ENCODE results near the gene S100A14. TPM values are rescaled to one million over a fixed set of nuclear protein-coding genes. Genes with fewer than 3 reads are reported as not detected.

S100A14 gene
- total RNA-seq, 1 experiment from 2014 or later: 0.57 TPM

- POLR2A ChIA-PET: interaction anchor here (0.6 to 1.6 kb wide), 13 partner anchors 9 to 119 kb away, joined by 3 to 6 read pairs (median 3); partner anchors contain the start of gene S100A14
- TSS peak; percentile 83 for BruUV-seq (replicated peaks)
- Histone ChIP-seq H3K27me3 (ENCODE audit: control insufficient read depth, insufficient read depth, low read length) (no peaks in the 10 kb centered on the region), H3K9me3 (ENCODE audit: control insufficient read depth, insufficient read depth, low read depth, low read length) (no peaks in the 10 kb centered on the region), H3K36me3 (ENCODE audit: control insufficient read depth, insufficient read depth, low read length) (peaks cover 21% of the 10 kb centered on the region), H3K4me3 (ENCODE audit: low read depth in 2 of 2, low read length in 2 of 2) (peak within 1 kb of the TSS; percentile 75 to 93), H3K4me1 (ENCODE audit: control insufficient read depth, insufficient read depth, low read length) (peaks cover 17% of the 10 kb centered on the region), H3K27ac (ENCODE audit: low read length) (peak within 1 kb of the TSS; percentile 92)
- CTCF ChIA-PET: interaction anchor here (0.6 to 1.6 kb wide), 6 partner anchors 21 to 123 kb away, joined by 4 to 7 read pairs (median 5); partner anchors contain the start of gene S100A16
- intact Hi-C loops (cut with micrococcal nuclease; ENCODE audit: unreplicated experiment) (no loop called here), in situ Hi-C loops (cut with HindIII; ENCODE audit: low pct_unique_long_range_greater_than_20kb, low sequenced_read_pairs) (no loop called here)
- DNase-seq (ENCODE audit: low read depth, low spot score) (peak; percentile 97), ATAC-seq (peak; percentile 95)
- TF ChIP-seq TCF7L2 (IDR thresholded peaks at IDR 0.05; ENCODE audit: low read depth, low read length): no peak; the same call in 1 of the 2 replicates
- peak; percentile 32; the same call in 1 of the 2 replicates for TF ChIP-seq SIN3A (IDR thresholded peaks at IDR 0.05; ENCODE audit: borderline replicate concordance, insufficient read depth, low read depth, low read length)
- TF ChIP-seq POLR2AphosphoS5 (IDR thresholded peaks at IDR 0.05; ENCODE audit: low read depth, low read length): peak; percentile 89
Observed at GRCh38 chr1:153633754-153634665, 17.9 kb upstream of the S100A14 start, which contains the start of gene CHTOP. Gene CHTOP (plus strand): TSS chr1:153634066. CDS start chr1:153636589, 2,523 bp downstream.

GRCh38 chr1:153633161-153633753, 17.1 kb upstream of the S100A14 start:
- no peaks in the 10 kb centered on the region for H3K9me3 ChIP-seq (ENCODE audit: control insufficient read depth, insufficient read depth, low read depth, low read length)
- no peaks in the 10 kb centered on the region for H3K27me3 ChIP-seq (ENCODE audit: control insufficient read depth, insufficient read depth, low read length)
- POLR2A ChIA-PET: interaction anchor here (1.0 to 1.6 kb wide), 3 partner anchors 10 to 113 kb away, joined by 3 to 5 read pairs (median 4); no protein-coding TSS in a partner anchor
- DNase-seq (ENCODE audit: low read depth, low spot score): no peak
- H3K4me1 ChIP-seq (ENCODE audit: control insufficient read depth, insufficient read depth, low read length): peaks cover 24% of the 10 kb centered on the region
- TF ChIP-seq CTCF (IDR thresholded peaks at IDR 0.05): no peak
- TF ChIP-seq REST (IDR thresholded peaks at IDR 0.05; ENCODE audit: insufficient read depth in 1 of 2, low read depth in 2 of 2, low read length in 1 of 2): no peak
- no peak for TF ChIP-seq SIN3A (IDR thresholded peaks at IDR 0.05; ENCODE audit: borderline replicate concordance, insufficient read depth, low read depth, low read length)
- TF ChIP-seq TCF7L2 (IDR thresholded peaks at IDR 0.05; ENCODE audit: low read depth, low read length): no peak
- TF ChIP-seq POLR2AphosphoS5 (IDR thresholded peaks at IDR 0.05; ENCODE audit: low read depth, low read length): no peak
- peaks cover 18% of the 10 kb centered on the region for H3K36me3 ChIP-seq (ENCODE audit: control insufficient read depth, insufficient read depth, low read length)
- peak; percentile 23 for ATAC-seq
- no TSS peak for BruUV-seq (replicated peaks)
- H3K4me3 ChIP-seq (ENCODE audit: low read depth in 2 of 2, low read length in 2 of 2): peak overlapping the region; percentile 75 to 93
- in situ Hi-C loops (cut with HindIII; ENCODE audit: low pct_unique_long_range_greater_than_20kb, low sequenced_read_pairs): no loop called here
- intact Hi-C loops (cut with micrococcal nuclease; ENCODE audit: unreplicated experiment): no loop called here
- peak overlapping the region; percentile 92 for H3K27ac ChIP-seq (ENCODE audit: low read length)
- CTCF ChIA-PET: interaction anchor here (1.2 to 1.6 kb wide), 3 partner anchors 61 to 123 kb away, joined by 5 to 7 read pairs (median 6); no protein-coding TSS in a partner anchor

Data from Panc1 (cell line).